HFF-Myc (cell line): ENCODE measurements around the gene IMMP1L.

Source experiments
- DNase-seq: peaks from one replicate; pipeline ENCODE4 v3.0.0-alpha.2; 2011; ENCODE audit warnings: low read depth; ENCODE audit errors: extremely low read depth
- H3K4me3 ChIP-seq: replicated peaks from 2 replicates; pipeline ENCODE4 v1.5.1; 2011; ENCODE audit warnings: low read depth, mild to moderate bottlenecking, control low read depth, low read length
- TF ChIP-seq, protein P1 (sequence below): IDR thresholded peaks from 2 replicates; pipeline ENCODE4 v1.5.1; 2012; ENCODE audit warnings: mild to moderate bottlenecking, low read depth, low read length, control low read depth; ENCODE audit errors: missing control alignments

Gene IMMP1L

DNA sequence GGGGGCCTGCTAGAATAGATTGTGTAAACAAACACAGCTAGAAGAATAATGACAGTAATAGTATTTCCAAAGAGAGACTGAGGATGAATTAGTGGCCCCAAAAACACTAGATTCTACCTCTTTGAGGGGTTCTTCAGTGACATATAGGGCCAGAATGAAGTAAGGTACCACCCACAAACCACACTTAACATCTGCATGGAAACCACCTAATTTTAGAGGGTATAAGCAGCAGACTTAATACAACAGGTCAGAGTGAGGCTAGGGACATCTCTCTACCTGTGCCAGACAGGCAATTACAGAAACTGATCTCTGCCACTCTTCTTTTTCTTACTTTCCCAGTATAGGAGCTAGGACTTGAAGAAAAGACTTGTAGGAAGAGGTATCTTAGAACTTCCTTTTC, 20.3 kb upstream of the IMMP1L start:
- TF ChIP-seq, protein P1, sequence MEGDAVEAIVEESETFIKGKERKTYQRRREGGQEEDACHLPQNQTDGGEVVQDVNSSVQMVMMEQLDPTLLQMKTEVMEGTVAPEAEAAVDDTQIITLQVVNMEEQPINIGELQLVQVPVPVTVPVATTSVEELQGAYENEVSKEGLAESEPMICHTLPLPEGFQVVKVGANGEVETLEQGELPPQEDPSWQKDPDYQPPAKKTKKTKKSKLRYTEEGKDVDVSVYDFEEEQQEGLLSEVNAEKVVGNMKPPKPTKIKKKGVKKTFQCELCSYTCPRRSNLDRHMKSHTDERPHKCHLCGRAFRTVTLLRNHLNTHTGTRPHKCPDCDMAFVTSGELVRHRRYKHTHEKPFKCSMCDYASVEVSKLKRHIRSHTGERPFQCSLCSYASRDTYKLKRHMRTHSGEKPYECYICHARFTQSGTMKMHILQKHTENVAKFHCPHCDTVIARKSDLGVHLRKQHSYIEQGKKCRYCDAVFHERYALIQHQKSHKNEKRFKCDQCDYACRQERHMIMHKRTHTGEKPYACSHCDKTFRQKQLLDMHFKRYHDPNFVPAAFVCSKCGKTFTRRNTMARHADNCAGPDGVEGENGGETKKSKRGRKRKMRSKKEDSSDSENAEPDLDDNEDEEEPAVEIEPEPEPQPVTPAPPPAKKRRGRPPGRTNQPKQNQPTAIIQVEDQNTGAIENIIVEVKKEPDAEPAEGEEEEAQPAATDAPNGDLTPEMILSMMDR = no peak
- H3K4me3 ChIP-seq = no peak overlapping the region
- no peak for DNase-seq

DNA sequence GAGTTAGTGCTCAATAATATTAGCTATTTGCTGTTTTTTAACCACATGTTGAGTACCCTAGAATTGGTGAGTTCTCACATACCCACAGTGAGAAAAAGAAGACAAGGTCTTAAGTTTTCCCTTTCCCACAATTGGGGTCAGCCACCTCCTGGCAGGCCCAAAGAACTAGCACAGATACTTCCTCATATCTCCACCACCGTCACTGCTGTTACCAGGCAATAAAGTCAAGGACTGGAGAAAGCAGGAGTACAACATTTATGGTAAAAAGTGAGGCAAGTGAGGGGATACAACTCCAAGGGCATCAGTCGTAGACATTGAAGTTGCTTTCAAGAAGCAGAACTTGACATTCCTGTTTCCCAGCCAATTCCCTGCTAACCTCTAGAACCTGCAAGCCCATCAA, 19.8 kb upstream of the IMMP1L start:
- DNase-seq = no peak
- H3K4me3 ChIP-seq = no peak overlapping the region
- TF ChIP-seq, protein P1 = no peak

DNA sequence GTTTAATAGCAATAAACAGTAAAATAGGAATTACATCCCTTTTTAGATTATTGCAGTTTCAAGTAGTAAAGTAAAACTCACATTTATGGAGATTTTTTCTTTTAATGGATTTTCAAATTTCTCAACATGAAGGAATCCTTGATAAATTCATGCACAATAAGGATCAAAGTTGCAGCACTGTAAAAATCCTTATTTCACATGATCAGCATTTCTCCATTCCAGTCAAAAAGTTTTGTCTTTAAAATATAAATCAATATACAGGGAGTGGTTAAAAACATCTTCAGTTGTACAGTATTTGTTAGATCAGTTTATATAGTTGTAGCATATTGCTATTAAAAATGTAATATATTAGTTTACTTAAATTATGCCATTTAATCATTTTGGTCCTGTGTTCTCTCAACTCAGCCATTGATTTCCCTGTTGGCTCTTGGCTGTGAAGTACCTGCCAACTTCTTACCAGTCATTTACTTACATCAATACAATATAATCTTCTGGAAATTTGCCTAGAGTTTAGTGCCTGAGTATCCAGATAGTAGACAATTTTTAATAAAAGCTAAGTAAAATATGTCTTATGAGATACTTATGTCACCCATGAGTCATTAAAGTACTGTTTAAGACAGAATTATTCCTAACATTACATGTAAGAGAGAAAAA, 12.2 kb upstream of the IMMP1L start:
- TF ChIP-seq, protein P1 = no peak
- H3K4me3 ChIP-seq = no peak overlapping the region
- no peak for DNase-seq

DNA sequence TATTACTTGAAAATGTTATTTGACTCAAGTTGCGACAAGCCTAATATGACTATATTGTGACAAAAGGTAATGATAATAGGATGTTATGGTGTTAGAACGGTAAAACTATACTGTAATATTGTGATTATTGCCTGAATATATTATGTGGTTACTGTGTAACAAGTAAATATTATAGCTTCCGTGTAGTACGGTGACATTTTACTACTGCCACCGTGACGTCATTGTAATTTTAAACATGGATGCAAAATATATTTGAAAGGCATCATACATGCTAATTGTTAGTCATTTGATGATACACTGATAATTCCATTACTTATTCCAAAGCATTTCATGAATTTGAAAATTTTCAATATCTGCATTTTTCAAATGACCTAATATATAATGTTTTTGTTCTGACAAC, 2.7 kb upstream of the IMMP1L start:
- no peak for DNase-seq
- TF ChIP-seq, protein P1 = no peak
- no peak overlapping the region for H3K4me3 ChIP-seq

DNA sequence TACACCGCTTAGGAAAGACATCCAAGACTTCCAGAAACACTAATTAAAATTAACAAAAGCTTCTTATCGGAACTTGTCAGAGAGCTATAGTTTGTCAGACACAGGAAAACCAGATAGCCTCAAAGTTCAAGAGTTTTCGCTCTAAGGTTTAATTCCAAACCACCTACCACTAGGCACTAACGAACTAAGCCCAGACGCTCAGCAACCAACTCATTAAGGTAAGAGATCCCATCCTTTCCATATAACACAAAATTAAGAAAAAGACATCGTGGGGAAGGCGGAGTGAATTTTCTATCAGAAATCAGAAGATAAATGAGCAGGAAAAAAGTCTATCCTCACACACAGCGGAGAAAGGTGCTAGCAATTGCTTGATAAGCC, 382 bp downstream of the IMMP1L start:
- TF ChIP-seq, protein P1 = no peak
- no peak for DNase-seq
- H3K4me3 ChIP-seq = peak overlapping the region; percentile 96

DNA sequence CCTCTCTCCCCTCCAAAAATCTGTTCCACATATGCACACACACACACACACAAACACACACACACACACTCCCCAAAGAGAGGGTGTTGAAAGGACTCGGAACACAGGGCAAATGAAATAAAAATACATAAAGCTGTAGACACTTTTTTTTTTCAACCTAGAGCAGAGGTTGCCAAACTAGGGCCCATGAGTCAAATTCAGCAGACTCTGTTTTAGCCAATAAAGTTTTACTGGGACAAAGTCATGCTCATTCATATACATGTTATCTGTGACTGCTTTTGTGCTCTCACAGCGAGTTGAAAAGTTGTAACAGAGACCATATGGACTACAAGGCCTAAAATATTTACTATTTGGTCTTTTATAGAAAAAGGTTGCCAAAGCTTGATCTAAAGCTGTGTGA, 8.9 kb downstream of the IMMP1L start:
- DNase-seq = peak; percentile 14
- TF ChIP-seq, protein P1 = no peak
- no peak overlapping the region for H3K4me3 ChIP-seq
